Inferior parietal cortex (tissue), 1 donor: ENCODE measurements around the gene SNCB.

Experiments used
- DNase-seq: peaks from one replicate; pipeline ENCODE4 v3.0.0-alpha.2; 2016; ENCODE audit errors: extremely low spot score

The SNCB gene

GRCh38 chr5:176625512-176625911, 4.8 kb downstream of the SNCB start:
- DNase-seq = no peak

- DNase-seq = no peak
These were observed 5.4 kb downstream of the SNCB start for GRCh38 chr5:176624938-176625337.

GRCh38 chr5:176624142-176624541, 6.2 kb downstream of the SNCB start:
- no peak for DNase-seq

- DNase-seq = no peak
These were observed 8.7 kb downstream of the SNCB start for GRCh38 chr5:176621661-176622079.

- no peak for DNase-seq
These were observed 9.9 kb downstream of the SNCB start for GRCh38 chr5:176620333-176620981.

GRCh38 chr5:176619569-176620332, 10.6 kb downstream of the SNCB start:
- no peak for DNase-seq

GRCh38 chr5:176619203-176619568, 11.1 kb downstream of the SNCB start:
- peak; percentile 76 for DNase-seq

GRCh38 chr5:176618783-176619182, 11.6 kb downstream of the SNCB start:
- DNase-seq = no peak

- DNase-seq = no peak
These were observed 13.8 kb downstream of the SNCB start for GRCh38 chr5:176616511-176616910.

- no peak for DNase-seq
These were observed 15.4 kb downstream of the SNCB start for GRCh38 chr5:176614805-176615478.

- no peak for DNase-seq
These were observed 17.5 kb downstream of the SNCB start for GRCh38 chr5:176612855-176613254.

GRCh38 chr5:176612008-176612407, 18.3 kb downstream of the SNCB start:
- DNase-seq = no peak

- no peak for DNase-seq
These were observed 18.9 kb downstream of the SNCB start for GRCh38 chr5:176611435-176611834.

GRCh38 chr5:176610435-176610773, 19.9 kb downstream of the SNCB start:
- no peak for DNase-seq

GRCh38 chr5:176609724-176610434, 20.5 kb downstream of the SNCB start, which contains the start of gene GPRIN1:
Gene GPRIN1, minus strand, starts transcription at chr5:176610156. Its CDS starts 10,322 bp downstream, at chr5:176599834.
- DNase-seq = no peak

GRCh38 chr5:176608937-176609723, 21.2 kb downstream of the SNCB start:
- no peak for DNase-seq

GRCh38 chr5:176608142-176608705, 22.1 kb downstream of the SNCB start:
- no peak for DNase-seq

GRCh38 chr5:176606875-176607274, 23.5 kb downstream of the SNCB start:
- no peak for DNase-seq

GRCh38 chr5:176606032-176606431, 24.3 kb downstream of the SNCB start:
- no peak for DNase-seq

- no peak for DNase-seq
These were observed 27.2 kb downstream of the SNCB start for GRCh38 chr5:176603091-176603490.

- DNase-seq = no peak
These were observed 28.3 kb downstream of the SNCB start for GRCh38 chr5:176601901-176602482.
